Ishikawa (cell line): ENCODE results near the gene ZNF544.

Experiments used
- CEBPB ChIP-seq: IDR thresholded peaks from 2 replicates; pipeline ENCODE4 v1.6.1; 2012
- CREB1 ChIP-seq: IDR thresholded peaks from 2 replicates; pipeline ENCODE4 v1.6.1; 2012; ENCODE audit warnings: low read depth
- EGR1 ChIP-seq: IDR thresholded peaks from 2 replicates; pipeline ENCODE4 v1.6.1; 2012
- EP300 ChIP-seq: IDR thresholded peaks from 2 replicates; pipeline ENCODE4 v1.6.1; 2012; ENCODE audit warnings: borderline replicate concordance
- FOXM1 ChIP-seq: IDR thresholded peaks from 2 replicates; pipeline ENCODE4 v1.6.1; 2012; ENCODE audit warnings: low read depth, borderline replicate concordance
- MAX ChIP-seq: IDR thresholded peaks from 2 replicates; pipeline ENCODE4 v1.6.1; 2012
- NFIC ChIP-seq: IDR thresholded peaks from 2 replicates; pipeline ENCODE4 v1.6.1; 2012
- RAD21 ChIP-seq: IDR thresholded peaks from 2 replicates; pipeline ENCODE4 v1.6.1; 2012; ENCODE audit warnings: low read depth
- REST ChIP-seq: IDR thresholded peaks from 2 replicates; pipeline ENCODE4 v1.6.1; 2012; ENCODE audit warnings: low read depth, mild to moderate bottlenecking
- TAF1 ChIP-seq: IDR thresholded peaks from 2 replicates; pipeline ENCODE4 v1.6.1; 2012; ENCODE audit warnings: low read depth, mild to moderate bottlenecking
- TCF12 ChIP-seq: IDR thresholded peaks from 2 replicates; pipeline ENCODE4 v1.6.1; 2012; ENCODE audit warnings: low read depth
- TEAD4 ChIP-seq: IDR thresholded peaks from 2 replicates; pipeline ENCODE4 v1.6.1; 2012
- USF1 ChIP-seq: IDR thresholded peaks from 2 replicates; pipeline ENCODE4 v1.6.1; 2012
- YY1 ChIP-seq: IDR thresholded peaks from 2 replicates; pipeline ENCODE4 v1.6.1; 2012; ENCODE audit warnings: low read depth
- ZBTB7A ChIP-seq: IDR thresholded peaks from 2 replicates; pipeline ENCODE4 v1.6.1; 2012; ENCODE audit warnings: low read depth

Gene ZNF544

GRCh38 chr19:58212336-58213074, 16.2 kb upstream of the ZNF544 start:
- TF ChIP-seq MAX: no peak
- no peak for TF ChIP-seq FOXM1
- TF ChIP-seq TAF1: no peak
- no peak for TF ChIP-seq TCF12

- TF ChIP-seq TCF12: no peak
Measured at GRCh38 chr19:58213075-58213369, 15.7 kb upstream of the ZNF544 start.

GRCh38 chr19:58217069-58217481, 11.6 kb upstream of the ZNF544 start:
- TF ChIP-seq TAF1 (no peak), TCF12 (no peak), FOXM1 (no peak), YY1 (no peak)

GRCh38 chr19:58217607-58218391, 10.9 kb upstream of the ZNF544 start:
- TF ChIP-seq NFIC (no peak), EGR1 (no peak), FOXM1 (no peak), RAD21 (no peak), USF1 (no peak), TCF12 (no peak), EP300 (no peak), ZBTB7A (no peak), TAF1 (no peak), YY1 (no peak), CEBPB (no peak), TEAD4 (no peak), MAX (no peak), CREB1 (no peak), REST (no peak)

- TF ChIP-seq USF1 (no peak), RAD21 (peak; percentile 57)
Measured at GRCh38 chr19:58218899-58219298, 9.8 kb upstream of the ZNF544 start.

GRCh38 chr19:58227964-58228584, 640 bp upstream of the ZNF544 start:
- TF ChIP-seq RAD21 (no peak), CEBPB (no peak), YY1 (no peak), REST (no peak), EP300 (no peak), EGR1 (no peak), TAF1 (no peak), TEAD4 (no peak), MAX (no peak), NFIC (no peak), ZBTB7A (no peak), FOXM1 (no peak)
